HepG2 (cell line): ENCODE data around the gene ACD.

Experiments
- MED1 ChIP-seq: sonication (generic); formaldehyde crosslinking; IDR thresholded peaks from 2 replicates; pipeline ENCODE4 v1.4.0; 2020; ENCODE audit warnings: missing genetic modification reagents
- SPEN ChIP-seq: sonication (generic); formaldehyde crosslinking; IDR thresholded peaks from 2 replicates; pipeline ENCODE4 v1.5.1; 2020; ENCODE audit warnings: low read depth, mild to moderate bottlenecking, missing genetic modification reagents
- TAF15 ChIP-seq: fragments of 200-400 bp; formaldehyde crosslinking; IDR thresholded peaks from one replicate; pipeline ENCODE4 v1.6.1; 2018; ENCODE audit warnings: mild to moderate bottlenecking, low read depth, low read length; ENCODE audit not compliant: poor library complexity, severe bottlenecking
- ZKSCAN8 ChIP-seq: IDR thresholded peaks from 2 replicates; pipeline ENCODE4 v1.6.1; 2016; ENCODE audit warnings: borderline replicate concordance, missing genetic modification reagents, missing compliant biosample characterization
- TF ChIP-seq, protein P1 (sequence below): sonication (generic); formaldehyde crosslinking; IDR thresholded peaks from 2 replicates; pipeline ENCODE4 v1.4.0; 2020; ENCODE audit warnings: mild to moderate bottlenecking, missing genetic modification reagents
- TF ChIP-seq, protein P2 (sequence below): sonication (generic); formaldehyde crosslinking; IDR thresholded peaks from 2 replicates; pipeline ENCODE4 v1.5.0; 2020; ENCODE audit warnings: mild to moderate bottlenecking, missing genetic modification reagents, moderate library complexity

DNA sequence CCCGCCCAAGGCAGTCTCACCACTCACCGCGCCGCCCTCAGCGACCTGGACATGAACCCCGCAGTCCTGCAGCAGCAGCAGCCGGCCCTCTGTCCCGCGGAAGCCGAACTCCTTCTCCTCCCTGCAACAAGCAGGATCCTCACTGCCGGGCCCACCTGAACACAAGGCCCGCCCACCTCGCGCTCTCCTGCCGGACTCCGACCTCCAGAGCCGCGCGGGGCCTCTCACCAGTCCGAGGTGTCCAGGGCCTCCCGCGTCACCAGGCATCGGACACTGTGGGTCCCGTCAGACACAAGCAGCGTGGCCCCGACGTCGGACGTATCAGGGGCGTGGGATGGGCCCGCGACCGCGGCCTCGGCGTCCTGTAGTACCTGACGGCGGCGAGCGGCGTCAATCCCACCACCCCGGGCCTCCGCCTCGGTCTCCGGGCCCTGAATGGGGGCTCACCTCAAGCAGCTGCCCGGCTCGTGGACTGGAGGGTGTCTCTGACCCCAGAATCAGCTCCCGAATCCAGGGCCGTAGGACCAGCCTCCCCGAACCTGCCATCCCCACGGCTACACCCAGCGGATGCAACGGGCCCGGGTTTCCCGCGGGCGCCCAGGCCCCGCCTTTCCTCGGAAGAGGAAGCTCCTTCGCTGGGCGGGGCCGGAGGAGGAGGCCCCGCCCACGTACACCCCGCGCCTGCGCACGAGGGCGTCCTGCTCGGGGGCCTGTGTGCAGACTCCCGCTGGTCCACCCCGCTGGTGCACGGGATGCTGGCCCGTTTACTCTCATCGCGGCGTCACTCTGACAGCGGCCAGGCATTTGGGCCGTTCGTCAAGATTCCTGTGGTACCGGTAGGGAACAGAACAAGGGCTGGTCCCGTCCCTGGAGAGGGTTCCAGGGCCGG, at the start of gene ACD:
- TF ChIP-seq TAF15: no peak
- no peak for TF ChIP-seq MED1
- TF ChIP-seq, protein P1, sequence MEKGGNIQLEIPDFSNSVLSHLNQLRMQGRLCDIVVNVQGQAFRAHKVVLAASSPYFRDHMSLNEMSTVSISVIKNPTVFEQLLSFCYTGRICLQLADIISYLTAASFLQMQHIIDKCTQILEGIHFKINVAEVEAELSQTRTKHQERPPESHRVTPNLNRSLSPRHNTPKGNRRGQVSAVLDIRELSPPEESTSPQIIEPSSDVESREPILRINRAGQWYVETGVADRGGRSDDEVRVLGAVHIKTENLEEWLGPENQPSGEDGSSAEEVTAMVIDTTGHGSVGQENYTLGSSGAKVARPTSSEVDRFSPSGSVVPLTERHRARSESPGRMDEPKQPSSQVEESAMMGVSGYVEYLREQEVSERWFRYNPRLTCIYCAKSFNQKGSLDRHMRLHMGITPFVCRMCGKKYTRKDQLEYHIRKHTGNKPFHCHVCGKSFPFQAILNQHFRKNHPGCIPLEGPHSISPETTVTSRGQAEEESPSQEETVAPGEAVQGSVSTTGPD (CRISPR knock-in tag): no peak
- TF ChIP-seq SPEN (CRISPR knock-in tag): peak; percentile 76; the same call in 1 of the 2 replicates
- peak; percentile 31; the same call in 1 of the 2 replicates for TF ChIP-seq ZKSCAN8 (CRISPR knock-in tag)
- TF ChIP-seq, protein P2, sequence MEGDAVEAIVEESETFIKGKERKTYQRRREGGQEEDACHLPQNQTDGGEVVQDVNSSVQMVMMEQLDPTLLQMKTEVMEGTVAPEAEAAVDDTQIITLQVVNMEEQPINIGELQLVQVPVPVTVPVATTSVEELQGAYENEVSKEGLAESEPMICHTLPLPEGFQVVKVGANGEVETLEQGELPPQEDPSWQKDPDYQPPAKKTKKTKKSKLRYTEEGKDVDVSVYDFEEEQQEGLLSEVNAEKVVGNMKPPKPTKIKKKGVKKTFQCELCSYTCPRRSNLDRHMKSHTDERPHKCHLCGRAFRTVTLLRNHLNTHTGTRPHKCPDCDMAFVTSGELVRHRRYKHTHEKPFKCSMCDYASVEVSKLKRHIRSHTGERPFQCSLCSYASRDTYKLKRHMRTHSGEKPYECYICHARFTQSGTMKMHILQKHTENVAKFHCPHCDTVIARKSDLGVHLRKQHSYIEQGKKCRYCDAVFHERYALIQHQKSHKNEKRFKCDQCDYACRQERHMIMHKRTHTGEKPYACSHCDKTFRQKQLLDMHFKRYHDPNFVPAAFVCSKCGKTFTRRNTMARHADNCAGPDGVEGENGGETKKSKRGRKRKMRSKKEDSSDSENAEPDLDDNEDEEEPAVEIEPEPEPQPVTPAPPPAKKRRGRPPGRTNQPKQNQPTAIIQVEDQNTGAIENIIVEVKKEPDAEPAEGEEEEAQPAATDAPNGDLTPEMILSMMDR: peak; percentile 21
